ENCODE data around the gene TAS2R4.
"Not testable (repeated sequence)": the region's sequence is repeated elsewhere in the genome, so short reads cannot be mapped to it uniquely, and the experiment has no call there.

Gene TAS2R4

GRCh38 chr7:141748396-141748795, 28.1 kb upstream of the TAS2R4 start:
- Histone ChIP-seq H3K27ac (ENCODE audit: insufficient read depth, low read depth, low read length, poor library complexity, severe bottlenecking) (no peak overlapping the region), H3K36me3 (ENCODE audit: control insufficient read depth, insufficient read depth, low read length) (peaks cover 83% of the 10 kb centered on the region), H3K4me3 (ENCODE audit: insufficient read depth, low read depth, low read length) (no peak overlapping the region), H3K9me3 (ENCODE audit: control insufficient read depth, low read length) (no peaks in the 10 kb centered on the region), H3K4me1 (ENCODE audit: control insufficient read depth, insufficient read depth, low read length) (no peaks in the 10 kb centered on the region), H3K27me3 (ENCODE audit: control insufficient read depth, insufficient read depth, low read length, poor library complexity, severe bottlenecking) (no peaks in the 10 kb centered on the region)
- 96 to 98% methylated on average over 2 of the region's 2 CpGs for WGBS, 2 experiments

DNA sequence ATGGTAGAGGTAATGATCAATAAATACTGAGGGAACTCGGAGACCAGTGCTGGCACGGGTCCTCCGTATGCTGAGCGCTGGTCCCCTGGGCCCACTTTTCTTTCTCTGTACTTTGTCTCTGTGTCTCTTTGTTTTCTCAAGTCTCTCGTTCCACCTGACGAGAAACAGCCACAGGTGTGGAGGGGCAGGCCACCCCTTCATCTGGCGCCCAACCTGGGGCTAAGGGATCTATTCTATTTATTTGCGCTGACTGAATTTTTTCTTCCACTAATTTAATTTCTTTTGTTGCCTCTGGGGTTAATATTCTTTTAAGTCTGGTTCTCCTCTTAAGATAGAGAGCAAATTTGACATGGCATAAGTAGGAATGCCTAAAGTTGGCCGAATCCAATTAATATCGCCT, 24.6 kb upstream of the TAS2R4 start:
- peaks cover 66% of the 10 kb centered on the region for H3K36me3 ChIP-seq (ENCODE audit: control insufficient read depth, insufficient read depth, low read length)
- WGBS, 2 experiments: 97% methylated on average over 8 to 10 of the region's 10 CpGs
- H3K9me3 ChIP-seq (ENCODE audit: control insufficient read depth, low read length); H3K4me1 ChIP-seq (ENCODE audit: control insufficient read depth, insufficient read depth, low read length); H3K27me3 ChIP-seq (ENCODE audit: control insufficient read depth, insufficient read depth, low read length, poor library complexity, severe bottlenecking); H3K4me3 ChIP-seq (ENCODE audit: insufficient read depth, low read depth, low read length); H3K27ac ChIP-seq (ENCODE audit: insufficient read depth, low read depth, low read length, poor library complexity, severe bottlenecking): not testable (repeated sequence)

DNA sequence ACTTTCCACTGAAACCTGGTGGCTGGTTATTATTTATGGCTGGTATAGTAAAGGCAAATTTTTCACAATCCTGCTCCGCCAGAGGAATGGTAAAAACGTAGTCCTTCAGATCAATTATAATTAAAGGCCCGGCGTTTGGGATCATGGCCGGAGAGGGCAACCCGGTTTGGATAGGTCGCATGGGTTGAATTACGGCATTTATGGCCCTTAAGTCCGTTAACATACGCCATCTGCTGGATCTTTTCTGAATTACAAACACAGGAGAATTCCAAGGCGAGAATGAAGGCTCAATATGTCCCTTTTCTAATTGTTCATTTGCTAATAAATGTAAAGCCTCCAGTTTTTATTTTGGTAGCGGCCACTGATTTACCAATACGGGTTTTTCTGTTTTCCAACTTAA, 23.8 kb upstream of the TAS2R4 start:
- H3K4me3 ChIP-seq (ENCODE audit: insufficient read depth, low read depth, low read length): no peak overlapping the region
- WGBS, 2 experiments: 94 to 95% methylated on average over 13 of the region's 13 CpGs
- H3K36me3 ChIP-seq (ENCODE audit: control insufficient read depth, insufficient read depth, low read length): peaks cover 73% of the 10 kb centered on the region
- H3K27ac ChIP-seq (ENCODE audit: insufficient read depth, low read depth, low read length, poor library complexity, severe bottlenecking): no peak overlapping the region
- no peaks in the 10 kb centered on the region for H3K4me1 ChIP-seq (ENCODE audit: control insufficient read depth, insufficient read depth, low read length)
- no peaks in the 10 kb centered on the region for H3K27me3 ChIP-seq (ENCODE audit: control insufficient read depth, insufficient read depth, low read length, poor library complexity, severe bottlenecking)
- no peaks in the 10 kb centered on the region for H3K9me3 ChIP-seq (ENCODE audit: control insufficient read depth, low read length)

GRCh38 chr7:141754939-141755338, 21.5 kb upstream of the TAS2R4 start:
- 94 to 97% methylated on average over 5 of the region's 6 CpGs for WGBS, 2 experiments

GRCh38 chr7:141763797-141764196, 12.7 kb upstream of the TAS2R4 start, which contains the start of gene TAS2R3:
Gene TAS2R3 (plus strand): TSS chr7:141764097. CDS start chr7:141764159, 62 bp downstream.
- Histone ChIP-seq H3K9me3 (ENCODE audit: control insufficient read depth, low read length) (no peaks in the 10 kb centered on the region), H3K27me3 (ENCODE audit: control insufficient read depth, insufficient read depth, low read length, poor library complexity, severe bottlenecking) (no peaks in the 10 kb centered on the region), H3K27ac (ENCODE audit: insufficient read depth, low read depth, low read length, poor library complexity, severe bottlenecking) (no peak within 1 kb of the TSS), H3K4me3 (ENCODE audit: insufficient read depth, low read depth, low read length) (no peak within 1 kb of the TSS), H3K36me3 (ENCODE audit: control insufficient read depth, insufficient read depth, low read length) (peaks cover 7% of the 10 kb centered on the region), H3K4me1 (ENCODE audit: control insufficient read depth, insufficient read depth, low read length) (no peaks in the 10 kb centered on the region)
- WGBS, 2 experiments: 92 to 95% methylated on average over 3 of the region's 3 CpGs

More at GRCh38 chr7:141754939-141755338, 21.5 kb upstream of the TAS2R4 start:
- Histone ChIP-seq H3K27ac (ENCODE audit: insufficient read depth, low read depth, low read length, poor library complexity, severe bottlenecking) (no peak overlapping the region), H3K4me3 (ENCODE audit: insufficient read depth, low read depth, low read length) (no peak overlapping the region), H3K4me1 (ENCODE audit: control insufficient read depth, insufficient read depth, low read length) (no peaks in the 10 kb centered on the region), H3K27me3 (ENCODE audit: control insufficient read depth, insufficient read depth, low read length, poor library complexity, severe bottlenecking) (no peaks in the 10 kb centered on the region), H3K36me3 (ENCODE audit: control insufficient read depth, insufficient read depth, low read length) (peaks cover 57% of the 10 kb centered on the region), H3K9me3 (ENCODE audit: control insufficient read depth, low read length) (no peaks in the 10 kb centered on the region)

- not testable (repeated sequence) for H3K27me3 ChIP-seq (ENCODE audit: control insufficient read depth, insufficient read depth, low read length, poor library complexity, severe bottlenecking); H3K27ac ChIP-seq (ENCODE audit: insufficient read depth, low read depth, low read length, poor library complexity, severe bottlenecking); H3K4me1 ChIP-seq (ENCODE audit: control insufficient read depth, insufficient read depth, low read length); H3K9me3 ChIP-seq (ENCODE audit: control insufficient read depth, low read length); H3K4me3 ChIP-seq (ENCODE audit: insufficient read depth, low read depth, low read length); H3K36me3 ChIP-seq (ENCODE audit: control insufficient read depth, insufficient read depth, low read length)
- 94 to 98% methylated on average over 2 of the region's 3 CpGs for WGBS, 2 experiments
These were observed 6.3 kb upstream of the TAS2R4 start for GRCh38 chr7:141770083-141770583.

GRCh38 chr7:141785706-141786552, 9.5 kb downstream of the TAS2R4 start:
- no peaks in the 10 kb centered on the region for H3K9me3 ChIP-seq (ENCODE audit: control insufficient read depth, low read length)
- H3K36me3 ChIP-seq (ENCODE audit: control insufficient read depth, insufficient read depth, low read length): peaks cover 5% of the 10 kb centered on the region
- WGBS, 2 experiments: 84 to 85% methylated on average over 13 of the region's 13 CpGs
- H3K27me3 ChIP-seq (ENCODE audit: control insufficient read depth, insufficient read depth, low read length, poor library complexity, severe bottlenecking): no peaks in the 10 kb centered on the region
- no peak overlapping the region for H3K4me3 ChIP-seq (ENCODE audit: insufficient read depth, low read depth, low read length)
- H3K27ac ChIP-seq (ENCODE audit: insufficient read depth, low read depth, low read length, poor library complexity, severe bottlenecking): no peak overlapping the region
- no peaks in the 10 kb centered on the region for H3K4me1 ChIP-seq (ENCODE audit: control insufficient read depth, insufficient read depth, low read length)

DNA sequence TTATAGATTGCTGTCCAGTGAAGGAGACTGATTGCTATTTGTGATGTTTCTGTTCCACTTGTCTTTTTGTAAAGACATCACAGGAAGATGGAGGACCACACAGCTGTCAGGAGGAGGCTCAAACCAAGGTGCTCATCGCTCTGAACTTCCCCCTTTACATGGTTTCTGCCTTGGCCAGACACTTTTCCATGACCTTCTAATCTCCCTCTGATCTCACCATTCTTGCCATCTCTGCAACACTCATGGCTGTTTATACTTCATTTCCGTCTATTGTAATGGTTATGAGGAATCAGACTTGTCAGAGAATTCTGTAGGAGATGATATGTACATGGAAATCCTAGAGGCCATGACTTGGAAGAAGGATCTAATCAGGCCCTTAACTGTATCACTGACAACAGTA, 11.8 kb downstream of the TAS2R4 start:
- Histone ChIP-seq H3K4me1 (ENCODE audit: control insufficient read depth, insufficient read depth, low read length) (no peaks in the 10 kb centered on the region), H3K4me3 (ENCODE audit: insufficient read depth, low read depth, low read length) (no peak overlapping the region), H3K27me3 (ENCODE audit: control insufficient read depth, insufficient read depth, low read length, poor library complexity, severe bottlenecking) (no peaks in the 10 kb centered on the region), H3K27ac (ENCODE audit: insufficient read depth, low read depth, low read length, poor library complexity, severe bottlenecking) (no peak overlapping the region), H3K36me3 (ENCODE audit: control insufficient read depth, insufficient read depth, low read length) (peaks cover 5% of the 10 kb centered on the region), H3K9me3 (ENCODE audit: control insufficient read depth, low read length) (no peaks in the 10 kb centered on the region)
- 94 to 95% methylated on average over 2 of the region's 2 CpGs for WGBS, 2 experiments

- H3K4me1 ChIP-seq (ENCODE audit: control insufficient read depth, insufficient read depth, low read length): no peaks in the 10 kb centered on the region
- H3K9me3 ChIP-seq (ENCODE audit: control insufficient read depth, low read length): no peaks in the 10 kb centered on the region
- 96% methylated on average over 5 of the region's 5 CpGs for WGBS, 2 experiments
These were observed 13.4 kb downstream of the TAS2R4 start, which contains the start of gene TAS2R5 for GRCh38 chr7:141789917-141790316. Gene TAS2R5 (plus strand): TSS chr7:141790217. CDS start chr7:141790362, 145 bp downstream.

DNA sequence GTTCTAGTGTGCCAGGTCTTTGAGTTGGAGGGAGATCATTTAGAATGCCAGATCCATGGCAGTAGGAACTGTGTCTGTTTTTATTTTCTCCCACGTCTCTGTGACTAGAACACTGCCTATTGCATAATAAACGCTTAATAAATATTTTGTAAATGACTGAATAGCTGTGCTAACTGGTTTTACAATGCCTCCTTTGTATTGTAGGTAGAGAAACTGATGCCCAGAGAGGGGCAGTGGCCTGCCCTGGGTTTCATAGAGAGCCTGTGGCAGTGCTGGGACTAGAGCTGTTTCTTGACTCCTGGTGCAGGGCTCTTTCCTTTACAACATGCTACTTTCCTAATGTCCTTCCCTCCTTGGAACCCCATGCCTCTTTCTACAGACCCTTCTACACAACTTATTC, 16.1 kb downstream of the TAS2R4 start:
- Histone ChIP-seq H3K4me1 (ENCODE audit: control insufficient read depth, insufficient read depth, low read length) (no peaks in the 10 kb centered on the region), H3K27ac (ENCODE audit: insufficient read depth, low read depth, low read length, poor library complexity, severe bottlenecking) (no peak overlapping the region), H3K27me3 (ENCODE audit: control insufficient read depth, insufficient read depth, low read length, poor library complexity, severe bottlenecking) (no peaks in the 10 kb centered on the region), H3K36me3 (ENCODE audit: control insufficient read depth, insufficient read depth, low read length) (peaks cover 2% of the 10 kb centered on the region), H3K4me3 (ENCODE audit: insufficient read depth, low read depth, low read length) (no peak overlapping the region), H3K9me3 (ENCODE audit: control insufficient read depth, low read length) (no peaks in the 10 kb centered on the region)
- WGBS, 2 experiments: 91 to 100% methylated on average over 2 of the region's 2 CpGs

More at GRCh38 chr7:141789917-141790316, 13.4 kb downstream of the TAS2R4 start, which contains the start of gene TAS2R5:
- no peak within 1 kb of the TSS for H3K4me3 ChIP-seq (ENCODE audit: insufficient read depth, low read depth, low read length)
- no peaks in the 10 kb centered on the region for H3K27me3 ChIP-seq (ENCODE audit: control insufficient read depth, insufficient read depth, low read length, poor library complexity, severe bottlenecking)
- H3K27ac ChIP-seq (ENCODE audit: insufficient read depth, low read depth, low read length, poor library complexity, severe bottlenecking): no peak within 1 kb of the TSS
- H3K36me3 ChIP-seq (ENCODE audit: control insufficient read depth, insufficient read depth, low read length): peaks cover 5% of the 10 kb centered on the region

Data from ectodermal cell (in vitro differentiated cells).